CD4-positive, alpha-beta T cell treated with Interleukin-4 for 4 hours (primary cell): ENCODE results near the gene ATP11A.
"Not testable (repeated sequence)": the region's sequence is repeated elsewhere in the genome, so short reads cannot be mapped to it uniquely, and the experiment has no call there.

ENCODE experiments used
- DNase-seq: peaks from one replicate; pipeline ENCODE4 v3.0.0-alpha.2; 2020

ATP11A gene

GRCh38 chr13:112671359-112671758 is 18.5 kb upstream of the ATP11A start:
- no peak for DNase-seq

DNA sequence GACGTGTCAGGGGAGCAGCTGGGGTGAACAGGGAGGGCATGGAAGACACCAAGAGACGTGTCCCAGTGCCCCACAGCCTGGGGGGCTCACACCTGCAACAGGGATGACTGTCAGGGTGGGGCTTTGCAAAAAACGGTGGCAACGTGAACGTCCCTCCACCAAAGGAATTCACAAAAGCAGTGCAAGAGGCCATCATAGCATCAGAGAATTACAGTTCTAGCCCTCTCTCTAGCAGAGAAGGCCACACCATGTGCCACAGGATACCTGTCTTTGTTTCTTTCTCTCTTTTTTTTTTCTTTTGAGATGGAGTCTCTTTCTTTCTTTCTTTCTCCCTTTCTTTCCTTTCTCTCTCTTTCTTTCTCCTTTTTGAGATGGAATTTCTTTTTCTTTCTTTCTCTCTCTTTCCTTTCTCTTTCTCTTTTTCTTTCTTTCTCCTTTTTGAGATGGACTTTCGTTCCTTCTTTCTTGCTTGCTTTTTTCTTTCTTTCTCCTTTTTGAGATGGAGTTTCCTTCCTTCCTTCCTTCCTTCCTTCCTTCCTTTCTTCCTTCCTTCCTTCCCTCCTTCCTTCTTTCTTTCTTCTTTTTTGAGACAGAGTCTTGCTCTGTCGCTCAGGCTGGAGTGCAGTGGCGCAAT is 17.1 kb upstream of the ATP11A start:
- DNase-seq: no peak

DNA sequence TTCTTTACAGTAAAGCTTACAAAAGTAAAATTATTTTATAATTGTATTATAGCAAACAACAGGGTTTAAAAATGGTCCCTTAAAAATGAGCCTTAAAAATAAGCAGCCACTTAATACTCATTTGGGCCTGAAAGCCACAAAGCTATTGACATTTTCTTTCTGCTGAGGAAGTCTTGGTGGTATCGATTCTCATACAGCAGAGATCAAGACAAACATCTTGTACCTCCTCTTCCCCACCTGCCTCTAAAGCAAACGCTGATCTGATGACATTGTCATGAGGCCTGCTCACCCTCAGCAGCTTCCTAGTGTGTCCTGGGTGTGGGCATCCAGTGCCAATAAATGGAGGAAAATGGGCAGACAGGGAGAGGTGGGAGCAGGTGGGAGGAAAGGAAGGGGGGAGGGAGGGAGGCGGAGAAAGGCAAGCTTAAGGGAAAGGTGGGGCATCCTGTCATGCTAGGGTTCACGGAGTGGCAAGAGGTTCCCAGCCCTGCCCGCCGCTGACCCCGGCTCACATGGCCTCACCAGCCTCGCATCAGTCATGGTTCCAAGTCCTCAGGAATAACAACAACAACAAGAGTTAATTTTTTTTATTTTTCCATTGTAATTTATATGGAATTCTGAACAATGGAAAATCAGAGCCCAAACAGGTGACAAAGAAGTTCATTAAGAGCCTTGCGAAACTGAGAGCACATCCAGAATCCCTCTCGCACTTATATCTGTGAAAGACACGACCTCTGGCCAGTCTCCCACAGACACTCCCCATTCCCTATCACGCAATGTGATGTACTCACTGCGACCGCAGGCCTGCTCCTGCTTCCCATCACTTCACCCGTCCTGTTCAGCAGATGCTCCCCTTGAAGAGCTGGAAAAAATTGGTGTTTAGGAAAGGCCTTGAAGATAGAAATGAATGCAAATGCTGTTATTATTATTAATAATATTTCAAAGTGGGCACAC is 15.1 kb upstream of the ATP11A start:
- no peak for DNase-seq

DNA sequence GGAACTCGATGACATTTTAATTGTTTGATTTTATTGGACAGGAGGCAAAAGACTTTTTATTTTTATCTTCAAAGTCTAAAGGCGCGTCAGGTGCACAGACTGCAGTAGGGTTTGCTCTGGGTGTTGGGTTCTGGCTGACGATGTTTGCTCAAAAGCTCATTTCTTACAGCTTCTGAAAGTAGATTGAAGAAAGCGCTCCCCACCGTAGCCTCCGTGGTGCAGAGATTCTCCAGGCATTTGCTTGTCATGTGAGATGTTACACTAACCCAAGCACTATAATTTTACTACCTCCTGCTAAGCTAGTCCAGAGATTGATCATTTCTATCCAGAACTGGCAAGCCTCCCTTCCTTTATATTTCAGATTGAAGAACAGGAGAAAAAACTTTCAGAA is 14.5 kb upstream of the ATP11A start:
- DNase-seq: no peak

DNA sequence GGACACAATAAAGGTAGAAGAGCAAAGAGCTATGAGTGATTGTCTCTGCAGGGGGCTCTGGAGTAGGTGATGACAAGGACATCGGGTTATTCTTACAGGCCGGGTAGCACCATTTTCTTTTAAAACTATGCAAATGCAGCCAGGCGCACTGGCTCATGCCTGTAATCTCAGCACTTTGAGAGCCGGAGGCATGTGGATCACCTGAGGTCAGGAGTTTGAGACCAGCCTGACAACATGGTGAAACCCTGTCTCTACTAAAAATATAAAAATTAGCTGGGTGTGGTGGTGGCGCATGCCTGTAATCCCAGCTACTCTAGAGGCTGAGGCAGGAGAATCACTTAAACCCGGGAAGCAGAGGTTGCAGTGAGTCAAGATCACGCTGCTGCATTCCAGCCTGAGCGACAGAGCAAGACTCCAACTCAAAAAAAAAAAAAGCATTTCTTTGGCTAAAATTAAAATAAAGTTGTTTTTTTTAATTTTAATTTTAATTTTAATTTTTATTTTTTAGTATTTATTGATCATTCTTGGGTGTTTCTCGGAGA is 12.3 kb upstream of the ATP11A start:
- DNase-seq: not testable (repeated sequence)

GRCh38 chr13:112679381-112679780 is 10.5 kb upstream of the ATP11A start:
- no peak for DNase-seq

GRCh38 chr13:112679932-112680677 is 9.7 kb upstream of the ATP11A start:
- DNase-seq: no peak

DNA sequence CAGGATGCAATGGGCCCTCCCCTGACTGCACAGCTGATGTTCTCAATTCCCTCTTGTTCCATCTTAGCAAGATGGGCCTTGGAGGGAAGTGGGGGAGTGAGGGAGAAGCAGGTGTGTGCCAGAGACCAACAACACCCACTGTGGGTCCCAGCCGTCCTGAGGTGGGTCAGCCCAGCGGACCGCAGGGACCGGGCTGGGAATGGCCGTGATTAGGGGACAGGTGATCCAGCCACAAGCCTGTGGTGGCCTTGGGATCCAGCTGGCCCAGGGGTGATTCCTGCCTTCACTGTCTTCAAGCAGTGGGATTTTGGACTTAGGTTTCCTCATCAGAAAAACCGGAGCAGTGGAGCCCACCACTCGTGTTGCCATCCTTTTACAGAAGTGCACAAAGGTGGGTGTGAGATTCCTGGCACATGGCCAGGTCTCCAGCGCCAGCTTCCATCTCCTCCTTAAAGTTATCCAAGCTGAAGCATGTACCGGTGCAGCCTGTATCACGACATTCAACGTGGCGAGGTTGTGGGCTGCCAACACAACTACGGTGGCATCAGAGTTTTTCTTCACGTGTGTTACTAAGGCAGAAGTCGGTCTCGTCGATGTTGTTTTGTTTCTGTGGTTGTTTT is 9.0 kb upstream of the ATP11A start:
- no peak for DNase-seq

DNA sequence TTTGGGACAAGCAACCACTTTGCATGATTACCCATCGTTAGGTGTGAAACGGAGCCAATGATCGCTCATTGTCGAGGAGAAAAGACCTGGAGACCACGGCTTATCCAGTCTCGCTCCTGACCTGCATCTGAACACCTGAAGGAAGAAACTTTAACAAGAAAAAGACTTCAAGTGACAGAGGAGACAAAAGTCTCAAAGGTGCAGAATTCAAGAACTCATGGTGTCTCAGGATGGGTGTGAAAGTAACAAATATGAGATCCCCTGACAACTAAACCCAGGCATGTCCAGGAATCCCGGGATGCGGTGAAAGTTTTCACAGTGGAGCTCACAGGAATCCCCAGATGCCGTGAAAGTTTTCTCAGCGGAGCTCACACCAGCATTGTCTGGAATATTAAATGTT is 6.3 kb upstream of the ATP11A start:
- DNase-seq: no peak

DNA sequence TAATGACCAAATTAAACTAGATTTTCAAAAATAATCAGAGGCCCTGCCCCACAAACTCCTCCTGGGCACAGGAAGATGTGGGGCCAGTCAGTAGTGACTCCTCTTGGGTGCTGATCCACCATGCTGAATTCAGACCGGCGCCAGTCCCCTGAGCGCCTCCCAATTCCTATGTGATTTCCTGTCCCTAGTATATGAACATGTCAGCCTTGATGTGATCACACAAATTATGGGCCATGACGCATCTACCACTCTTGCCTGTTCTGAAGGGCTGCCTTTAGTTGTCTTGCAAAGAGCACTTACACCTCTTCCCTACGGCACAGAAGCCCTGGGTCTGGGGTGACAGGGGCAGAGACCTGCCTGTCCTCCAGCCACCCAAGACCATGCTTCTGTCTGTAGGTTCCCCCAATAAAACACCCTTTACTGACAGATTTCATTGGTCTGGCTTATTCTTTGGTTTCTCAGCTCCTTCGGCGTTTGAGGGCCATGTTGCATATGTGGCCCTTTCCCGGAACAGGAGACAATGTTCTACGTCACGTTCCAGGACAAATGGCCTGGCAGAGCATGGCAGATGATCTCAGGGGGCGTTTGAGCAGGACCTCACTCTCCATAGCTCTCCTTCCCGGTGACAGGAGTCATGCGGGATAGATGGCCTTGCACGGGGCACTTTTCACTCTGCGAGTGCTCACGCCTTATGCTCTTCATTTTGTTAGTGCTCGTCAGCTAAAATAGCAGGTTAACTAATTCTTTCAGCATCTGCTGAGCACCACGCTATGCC is 5.6 kb upstream of the ATP11A start:
- no peak for DNase-seq

DNA sequence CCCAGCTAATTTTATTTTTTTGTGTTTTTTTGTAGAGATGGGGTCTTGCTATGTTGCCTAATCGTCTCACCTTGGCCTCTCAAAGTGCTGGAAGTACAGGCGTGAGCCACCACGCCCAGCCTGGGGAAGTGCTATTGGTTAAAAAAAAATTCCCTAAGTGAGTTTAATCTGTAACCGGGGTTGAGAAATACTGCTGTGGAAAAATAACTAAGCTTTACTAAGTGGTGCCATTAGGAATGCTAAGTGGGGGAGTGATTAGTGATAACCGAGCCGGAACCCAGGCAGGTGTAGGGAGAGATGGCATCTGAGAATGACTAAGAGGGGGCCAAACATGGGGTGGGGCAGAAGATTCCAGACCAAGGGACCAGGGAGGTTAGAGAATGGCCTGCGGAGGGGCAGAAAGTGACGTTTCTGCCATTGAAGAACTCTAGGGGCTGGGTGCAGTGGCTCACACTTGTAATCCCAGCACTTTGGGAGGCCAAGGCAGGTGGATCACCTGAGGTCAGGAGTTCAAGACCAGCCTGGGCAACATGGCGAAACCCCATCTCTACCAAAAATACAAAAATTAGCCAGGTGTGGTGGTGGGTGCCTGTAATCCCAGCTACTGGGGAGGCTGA is 4.5 kb upstream of the ATP11A start:
- DNase-seq: not testable (repeated sequence)

DNA sequence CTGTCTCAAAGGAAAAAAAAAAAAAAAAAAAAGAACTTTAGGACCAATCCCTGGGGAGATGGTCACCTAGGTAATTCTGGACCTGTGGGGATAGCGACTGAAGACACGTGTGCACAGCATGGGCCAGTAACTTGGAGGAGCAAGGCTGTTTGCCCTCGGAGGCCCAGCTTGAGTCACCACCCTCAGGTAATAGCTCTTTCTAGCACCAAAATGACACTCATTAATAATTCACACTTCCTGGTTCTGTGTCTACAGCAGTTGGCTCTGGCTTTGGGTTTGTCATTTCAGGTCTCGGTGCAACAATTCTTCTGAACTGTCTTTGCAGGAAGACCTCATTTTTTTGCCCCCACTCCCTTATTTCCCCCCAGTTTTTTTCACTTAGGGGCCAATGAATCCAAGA is 3.9 kb upstream of the ATP11A start:
- no peak for DNase-seq

DNA sequence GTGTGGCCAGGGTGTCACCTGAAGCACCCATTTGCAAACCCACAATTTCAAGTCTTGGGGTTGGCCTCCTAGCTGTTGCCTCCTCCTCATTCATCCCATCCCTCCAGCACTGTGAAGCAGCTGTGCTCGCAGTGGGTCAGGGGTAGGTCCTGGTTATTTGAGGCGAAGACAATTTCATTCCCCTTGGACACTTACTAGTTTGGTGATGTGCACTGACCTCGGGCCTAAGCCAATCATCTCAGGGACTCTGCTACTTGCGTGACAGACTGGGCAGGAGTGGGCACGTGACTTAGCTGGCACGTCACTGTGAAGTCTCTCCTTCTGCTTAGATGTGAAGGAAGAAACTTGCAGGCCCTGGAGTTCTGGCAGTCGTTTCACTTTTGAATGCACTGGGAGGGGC is 3.5 kb upstream of the ATP11A start:
- DNase-seq: no peak

DNA sequence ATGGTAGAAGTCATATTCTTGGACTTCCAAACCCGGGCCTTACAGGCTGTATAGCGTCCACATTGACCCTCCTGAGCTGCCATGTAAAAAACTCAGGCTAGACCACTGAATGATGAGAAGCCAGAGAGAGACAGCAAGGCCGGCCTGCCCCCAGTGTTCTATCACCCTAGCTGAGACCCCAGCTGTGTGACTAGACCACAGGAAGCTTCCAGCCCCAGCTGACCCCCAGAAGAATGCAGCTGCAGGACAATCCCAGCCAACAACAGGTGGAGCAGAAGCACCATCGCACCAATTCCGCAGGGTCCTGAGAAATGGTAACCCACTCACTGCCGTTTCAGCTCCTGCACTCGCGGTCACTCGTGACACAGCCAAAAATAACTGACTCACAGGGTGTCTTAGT is 2.9 kb upstream of the ATP11A start:
- DNase-seq: no peak

DNA sequence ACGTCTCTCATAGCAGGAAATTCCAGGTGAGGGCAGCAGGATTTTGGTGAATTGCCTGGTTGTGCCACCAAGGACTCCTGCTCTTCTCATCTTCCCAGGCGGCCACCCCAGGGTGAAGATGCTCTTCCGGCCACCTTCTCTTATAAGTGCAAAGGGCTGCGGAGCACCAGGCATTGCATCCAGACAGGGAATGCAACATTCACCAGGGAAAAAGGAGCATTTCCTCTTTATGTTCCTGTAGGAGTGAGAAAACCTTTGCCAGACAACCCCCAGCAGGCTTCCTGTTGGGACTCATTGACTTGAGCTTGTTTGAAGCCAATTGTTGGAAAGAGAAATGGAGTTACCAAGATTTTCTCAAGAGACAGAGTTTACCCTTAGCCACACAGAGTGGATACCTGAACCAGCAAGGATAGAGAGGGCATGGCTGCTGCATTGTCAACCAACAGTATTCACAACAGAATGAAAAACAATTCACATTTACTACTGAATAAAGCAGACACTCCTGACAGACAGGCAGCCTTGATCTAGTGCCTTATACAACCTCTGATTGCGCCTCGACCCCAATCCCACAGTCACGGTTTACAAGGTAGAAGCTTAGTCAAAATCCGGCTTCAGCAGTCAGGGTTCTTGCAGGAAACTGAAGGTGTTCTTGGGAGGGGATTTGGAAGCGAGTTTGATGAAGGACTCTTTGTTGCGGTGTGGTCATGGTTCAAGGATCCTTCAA is 1.8 kb upstream of the ATP11A start:
- no peak for DNase-seq

GRCh38 chr13:112688560-112689302 is 1.1 kb upstream of the ATP11A start:
- peak; percentile 41 for DNase-seq

DNA sequence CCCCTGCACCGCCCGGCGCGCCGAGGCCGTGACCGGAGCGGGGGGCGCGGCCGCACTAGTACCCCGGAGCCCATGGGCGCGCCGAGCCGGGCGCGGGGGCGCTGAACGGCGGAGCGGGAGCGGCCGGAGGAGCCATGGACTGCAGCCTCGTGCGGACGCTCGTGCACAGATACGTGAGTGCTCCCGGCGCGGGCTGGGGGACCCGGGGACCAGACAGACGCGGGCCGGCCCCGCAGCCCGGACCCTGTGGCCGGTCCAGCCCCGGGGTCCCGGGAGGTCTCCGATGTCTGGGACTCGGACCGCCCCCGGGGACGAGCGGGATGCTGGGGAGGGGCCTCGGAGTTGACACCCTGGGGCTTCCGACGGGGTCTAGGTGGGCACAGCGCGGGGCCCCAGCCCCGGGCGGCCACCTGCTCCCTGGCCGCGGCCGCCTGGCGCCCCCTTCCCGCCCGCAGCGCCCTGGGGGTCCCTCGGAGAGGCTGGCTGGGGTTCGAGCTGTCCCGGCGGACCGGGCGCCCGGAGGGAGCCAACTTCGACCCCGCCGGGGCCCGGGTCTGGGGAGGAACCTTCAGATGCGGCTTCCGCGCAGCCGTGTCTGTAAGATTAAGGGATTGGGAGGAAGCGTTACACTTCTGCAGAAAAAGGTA is 568 bp downstream of the ATP11A start:
- peak; percentile 28 for DNase-seq

DNA sequence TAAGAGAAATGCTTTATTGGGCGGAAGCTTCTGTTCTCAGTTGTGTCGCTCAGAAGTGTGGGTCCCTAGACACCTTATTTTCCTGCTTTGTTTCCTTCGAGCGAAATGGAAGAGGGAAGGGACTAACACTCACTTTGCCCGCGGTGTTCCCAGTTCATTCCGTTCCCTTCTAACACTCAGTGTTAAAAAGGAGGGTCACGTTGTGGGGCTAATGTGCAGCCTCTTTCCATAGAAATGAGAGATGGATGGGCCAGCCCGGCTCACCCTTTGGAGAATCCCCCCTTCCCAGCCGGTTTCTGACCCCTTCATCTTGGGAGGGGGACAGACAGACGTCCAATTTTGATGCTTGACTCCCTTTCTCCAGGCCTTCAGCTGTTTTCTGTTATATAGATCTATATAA is 2.3 kb downstream of the ATP11A start:
- no peak for DNase-seq

GRCh38 chr13:112692586-112692985 is 2.7 kb downstream of the ATP11A start:
- no peak for DNase-seq
